ENCODE results near the gene SP1.
"Not testable (repeated sequence)": the region's sequence is repeated elsewhere in the genome, so short reads cannot be mapped to it uniquely, and the experiment has no call there.

- TF ChIP-seq CTCF (IDR thresholded peaks at IDR 0.05; ENCODE audit: low read length); EZH2 (IDR thresholded peaks at IDR 0.05; ENCODE audit: borderline replicate concordance, low read length): not testable (repeated sequence)
Measured at GRCh38 chr12:53332339-53332738, 47.6 kb upstream of the SP1 start.
